Suprapubic skin (tissue), 3 donors: Measurements from ENCODE around the gene NFKBIB.

Experiments used
- POLR2A ChIP-seq, 2 donors: fragments of 450-650 bp; IDR thresholded peaks; one replicate each; pipeline ENCODE4 v1.6.1; 2017; ENCODE audit warnings: antibody characterized with exemption in 2 of 2, mild to moderate bottlenecking in 2 of 2, moderate library complexity in 2 of 2
- TF ChIP-seq, protein P1 (sequence below), 2 donors: fragments of 200-600 bp in 1 of 2; fragments of 450-650 bp in 1 of 2; sonication (generic) in 1 of 2; IDR thresholded peaks; one replicate each; pipeline ENCODE4 v1.5.1; 2016 to 2019; ENCODE audit warnings: antibody characterized with exemption in 2 of 2, mild to moderate bottlenecking in 1 of 2, moderate library complexity in 1 of 2

DNA sequence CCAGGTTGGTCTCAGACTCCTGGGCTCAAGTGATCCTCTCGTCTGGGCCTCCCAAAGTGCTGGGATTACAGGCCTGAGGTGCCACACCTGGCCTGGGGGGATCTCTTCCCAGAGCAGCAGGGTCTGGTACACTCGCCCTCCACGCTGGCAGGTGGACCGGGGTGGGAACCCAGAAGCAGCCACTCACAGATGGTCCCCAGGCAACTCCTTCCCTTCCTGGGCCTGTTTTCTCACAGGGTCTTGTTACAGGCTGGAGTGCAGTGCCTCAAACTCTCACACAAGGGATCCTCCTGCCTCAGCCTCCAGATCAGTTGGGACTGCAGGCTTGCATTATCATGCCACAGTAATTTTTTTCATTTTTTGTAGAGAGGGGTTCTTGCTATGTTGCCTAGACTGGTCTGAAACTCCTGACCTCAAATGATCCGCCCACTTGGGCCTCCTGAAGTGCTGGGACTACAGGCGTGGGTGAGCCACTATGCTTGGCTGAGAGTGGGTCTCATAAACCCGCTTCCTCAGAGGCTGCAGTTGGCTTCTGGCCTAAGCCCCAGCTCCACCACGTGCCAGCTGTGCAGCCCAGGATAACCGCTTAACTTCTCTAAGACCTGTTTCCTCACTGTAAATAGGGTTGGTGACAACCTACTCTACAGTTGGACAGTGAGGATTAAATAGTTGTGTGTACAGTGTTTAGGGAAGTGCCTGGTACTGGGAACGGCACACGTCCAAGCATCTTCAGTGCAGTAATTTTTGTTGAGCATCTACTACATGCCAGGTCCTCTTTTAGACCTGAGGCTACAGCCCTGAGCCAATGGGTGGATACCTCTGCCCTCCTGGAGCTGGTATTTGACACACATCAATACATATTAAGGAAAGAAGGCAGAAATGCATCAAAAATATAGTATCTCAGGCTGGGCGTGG, 13.1 kb downstream of the NFKBIB start:
- TF ChIP-seq, protein P1, sequence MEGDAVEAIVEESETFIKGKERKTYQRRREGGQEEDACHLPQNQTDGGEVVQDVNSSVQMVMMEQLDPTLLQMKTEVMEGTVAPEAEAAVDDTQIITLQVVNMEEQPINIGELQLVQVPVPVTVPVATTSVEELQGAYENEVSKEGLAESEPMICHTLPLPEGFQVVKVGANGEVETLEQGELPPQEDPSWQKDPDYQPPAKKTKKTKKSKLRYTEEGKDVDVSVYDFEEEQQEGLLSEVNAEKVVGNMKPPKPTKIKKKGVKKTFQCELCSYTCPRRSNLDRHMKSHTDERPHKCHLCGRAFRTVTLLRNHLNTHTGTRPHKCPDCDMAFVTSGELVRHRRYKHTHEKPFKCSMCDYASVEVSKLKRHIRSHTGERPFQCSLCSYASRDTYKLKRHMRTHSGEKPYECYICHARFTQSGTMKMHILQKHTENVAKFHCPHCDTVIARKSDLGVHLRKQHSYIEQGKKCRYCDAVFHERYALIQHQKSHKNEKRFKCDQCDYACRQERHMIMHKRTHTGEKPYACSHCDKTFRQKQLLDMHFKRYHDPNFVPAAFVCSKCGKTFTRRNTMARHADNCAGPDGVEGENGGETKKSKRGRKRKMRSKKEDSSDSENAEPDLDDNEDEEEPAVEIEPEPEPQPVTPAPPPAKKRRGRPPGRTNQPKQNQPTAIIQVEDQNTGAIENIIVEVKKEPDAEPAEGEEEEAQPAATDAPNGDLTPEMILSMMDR (IDR thresholded peaks at IDR 0.05): no peak
- TF ChIP-seq POLR2A (IDR thresholded peaks at IDR 0.05): no peak
